ENCODE results near the gene CCHCR1.

GRCh38 chr6:31096215-31096614 lies 61.4 kb downstream of the CCHCR1 start:
- TF ChIP-seq POLR2A (IDR thresholded peaks at IDR 0.05; ENCODE audit: low read depth, low read length) (no peak), TAF1 (IDR thresholded peaks at IDR 0.05; ENCODE audit: low read depth, low read length) (no peak), POLR2AphosphoS5 (IDR thresholded peaks at IDR 0.05; ENCODE audit: low read depth, low read length) (no peak), POU2F2 (IDR thresholded peaks at IDR 0.05; ENCODE audit: low read depth, low read length) (no peak), SPI1 (IDR thresholded peaks at IDR 0.05; ENCODE audit: low read depth, low read length) (no peak)
